PC-9 (cell line): Measurements from ENCODE around the gene DACH1.

ENCODE experiments used
- CTCF ChIP-seq: fragments of 200-600 bp; sonication (generic); conservative IDR thresholded peaks from 2 replicates; pipeline ENCODE4 v1.6.1; 2017; ENCODE audit warnings: mixed run types, antibody characterized with exemption, mild to moderate bottlenecking, moderate library complexity
- EZH2 ChIP-seq: fragments of 200-600 bp; sonication (generic); IDR thresholded peaks from 2 replicates; pipeline ENCODE4 v1.8.0; 2017; ENCODE audit warnings: antibody characterized with exemption, low read depth

DNA sequence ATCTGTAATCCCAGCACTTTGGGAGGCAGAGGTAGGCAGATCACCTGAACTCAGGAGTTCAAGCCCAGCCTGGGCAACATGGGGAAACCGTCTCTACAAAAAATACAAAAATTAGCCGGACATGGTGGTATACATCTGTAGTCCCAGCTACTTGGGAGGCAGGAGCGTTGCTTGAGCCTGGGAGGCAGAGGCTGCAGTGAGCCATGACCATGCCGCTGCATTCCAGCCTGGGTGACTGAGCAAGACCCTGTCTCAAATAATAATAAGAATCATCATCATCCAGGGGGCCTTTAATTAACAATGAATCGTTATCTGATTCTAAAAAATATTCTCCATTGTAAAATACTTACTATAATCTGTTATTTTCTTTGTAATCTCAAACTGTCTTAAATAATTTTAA is 283.4 kb downstream of the DACH1 start:
- TF ChIP-seq CTCF (no peak), EZH2 (no peak)
